Measurements from ENCODE around the gene TCF3. TPM values are rescaled to one million over a fixed set of nuclear protein-coding genes. Genes with fewer than 3 reads are reported as not detected.
A peak's percentile ranks its signal among the peaks of the same experiment; 100 is the strongest.
"Not testable (repeated sequence)": the region's sequence is repeated elsewhere in the genome, so short reads cannot be mapped to it uniquely, and the experiment has no call there.

The TCF3 gene
- polyA plus RNA-seq, 4 donors = 43.2 to 68.9 (median 52.7) TPM

DNA sequence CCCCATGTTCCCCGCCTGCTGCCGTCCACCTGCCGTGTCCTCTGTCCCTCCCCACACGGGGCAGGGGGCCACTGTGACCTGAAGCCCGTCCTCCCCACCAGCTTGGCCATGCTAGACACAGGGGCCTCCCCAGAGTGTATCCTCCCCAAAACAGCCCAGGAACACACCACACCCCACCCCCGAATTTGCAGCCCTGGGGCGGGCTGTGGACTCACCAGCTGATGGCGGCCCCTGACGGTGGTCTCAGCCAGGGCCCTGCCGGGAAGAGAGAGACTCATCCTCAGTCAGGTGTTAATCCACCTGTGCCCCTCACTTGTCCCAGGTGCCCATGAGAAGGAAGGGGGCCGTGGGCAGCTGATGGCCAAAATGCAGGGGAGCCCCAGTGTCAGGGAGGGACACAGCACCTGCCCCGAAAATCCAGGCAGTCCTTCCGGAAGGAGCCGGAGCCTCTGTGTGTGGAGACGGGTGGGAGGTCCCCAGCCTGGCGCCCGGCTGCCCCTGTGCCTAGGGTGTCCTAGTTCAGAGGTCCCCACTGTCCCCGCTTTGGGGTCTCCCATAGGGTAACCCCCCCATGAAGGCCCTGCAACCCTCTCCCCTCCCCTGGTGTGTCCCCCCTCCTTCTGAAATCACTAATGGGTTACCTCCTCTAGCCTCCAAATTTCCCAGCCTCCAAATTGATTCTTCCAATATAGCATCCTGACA lies 39.3 kb upstream of the TCF3 start:
- H3K9me3 ChIP-seq (ENCODE audit: control insufficient read depth in 2 of 2, insufficient read depth in 1 of 2, low read depth in 1 of 2, low read length in 1 of 2) = peaks cover 0 to 13% of the 10 kb centered on the region in 2 donors
- 50 to 53% (median 50%) methylated on average over 15 to 18 of the region's 18 CpGs for WGBS, 3 donors
- H3K27ac ChIP-seq (ENCODE audit: low read depth in 1 of 3, low read length in 2 of 3) = no peak overlapping the region
- H3K36me3 ChIP-seq (ENCODE audit: control insufficient read depth in 3 of 3, insufficient read depth in 2 of 3, low read depth in 1 of 3, low read length in 3 of 3) = no peaks in the 10 kb centered on the region
- no peak for FAIRE-seq
- no peaks in the 10 kb centered on the region for H3K4me1 ChIP-seq (ENCODE audit: control insufficient read depth in 3 of 3, insufficient read depth in 2 of 3, low read depth in 1 of 3, low read length in 2 of 3)
- H3K27me3 ChIP-seq (ENCODE audit: control insufficient read depth in 3 of 3, insufficient read depth in 3 of 3, low read length in 3 of 3) = peaks cover 4 to 46% (median 25%) of the 10 kb centered on the region in 3 donors
- H3K4me3 ChIP-seq (ENCODE audit: low read depth in 1 of 3, low read length in 3 of 3) = no peak overlapping the region
- no peak for DNase-seq

DNA sequence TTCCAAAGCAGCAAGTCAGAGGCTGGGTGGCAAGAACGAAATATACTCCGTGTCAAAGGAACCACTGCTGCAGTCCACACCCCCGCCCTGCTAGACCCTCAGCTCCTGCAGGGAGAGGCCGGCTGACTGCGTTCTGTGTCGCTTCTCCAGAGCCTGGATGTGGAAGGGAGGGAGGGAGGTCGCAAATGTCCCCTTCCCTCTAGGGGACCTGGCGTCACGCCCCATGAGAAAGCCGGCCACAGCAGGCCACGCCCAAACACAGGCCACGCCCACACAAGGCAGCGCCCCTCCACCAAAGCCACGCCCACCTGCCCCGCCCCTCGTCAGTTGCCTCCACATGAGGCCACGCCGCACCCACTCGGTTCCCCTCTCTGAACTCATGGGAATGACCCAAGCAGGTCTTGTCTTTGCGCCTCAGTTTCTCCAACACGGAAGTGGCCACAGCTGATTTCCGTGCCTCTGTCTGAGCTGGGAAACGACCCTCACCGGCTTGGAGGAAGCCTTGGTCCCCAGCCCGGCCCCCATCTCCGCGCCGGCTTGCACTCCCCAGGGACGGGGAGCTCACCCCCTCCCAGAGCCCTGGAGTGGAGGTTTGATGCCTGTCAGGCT lies 38.4 kb upstream of the TCF3 start:
- WGBS, 3 donors = 10 to 19% (median 13%) methylated on average over 25 to 29 of the region's 29 CpGs
- Histone ChIP-seq H3K9me3 (ENCODE audit: control insufficient read depth in 2 of 2, insufficient read depth in 1 of 2, low read depth in 1 of 2, low read length in 1 of 2) (peaks cover 0 to 12% of the 10 kb centered on the region in 2 donors), H3K36me3 (ENCODE audit: control insufficient read depth in 3 of 3, insufficient read depth in 2 of 3, low read depth in 1 of 3, low read length in 3 of 3) (no peaks in the 10 kb centered on the region), H3K4me1 (ENCODE audit: control insufficient read depth in 3 of 3, insufficient read depth in 2 of 3, low read depth in 1 of 3, low read length in 2 of 3) (no peaks in the 10 kb centered on the region), H3K27me3 (ENCODE audit: control insufficient read depth in 3 of 3, insufficient read depth in 3 of 3, low read length in 3 of 3) (peaks cover 4 to 51% (median 26%) of the 10 kb centered on the region in 3 donors), H3K27ac (ENCODE audit: low read depth in 1 of 3, low read length in 2 of 3) (no peak overlapping the region), H3K4me3 (ENCODE audit: low read depth in 1 of 3, low read length in 3 of 3) (no peak overlapping the region)
- DNase-seq = peak; percentile 46 to 59
- no peak for FAIRE-seq

DNA sequence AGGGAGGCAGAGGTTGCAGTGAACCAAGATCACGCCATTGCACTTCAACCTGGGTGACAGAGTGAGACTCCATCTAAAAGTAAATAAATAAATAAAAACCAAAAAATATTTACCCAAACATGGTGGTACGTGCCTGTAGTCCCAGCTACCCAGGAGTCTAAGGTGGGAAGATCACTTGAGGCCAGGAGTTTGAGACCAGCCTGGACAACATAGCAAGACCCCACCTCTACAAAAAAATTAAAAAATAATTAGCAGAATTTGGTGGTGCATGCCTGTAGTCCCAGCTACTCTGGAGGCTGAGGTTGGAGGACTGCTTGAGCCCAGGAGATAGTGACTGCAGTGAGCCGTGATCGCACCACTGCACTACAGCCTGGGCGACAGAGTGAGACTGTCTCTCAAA lies 33.4 kb upstream of the TCF3 start:
- DNase-seq; FAIRE-seq; H3K4me1 ChIP-seq (ENCODE audit: control insufficient read depth in 3 of 3, insufficient read depth in 2 of 3, low read depth in 1 of 3, low read length in 2 of 3); H3K4me3 ChIP-seq (ENCODE audit: low read depth in 1 of 3, low read length in 3 of 3); H3K36me3 ChIP-seq (ENCODE audit: control insufficient read depth in 3 of 3, insufficient read depth in 2 of 3, low read depth in 1 of 3, low read length in 3 of 3); H3K27ac ChIP-seq (ENCODE audit: low read depth in 1 of 3, low read length in 2 of 3); H3K9me3 ChIP-seq (ENCODE audit: control insufficient read depth in 2 of 2, insufficient read depth in 1 of 2, low read depth in 1 of 2, low read length in 1 of 2): not testable (repeated sequence)
- 78 to 89% (median 82%) methylated on average over 5 of the region's 5 CpGs for WGBS, 3 donors
- peaks cover 0 to 49% (median 19%) of the 10 kb centered on the region in 3 donors for H3K27me3 ChIP-seq (ENCODE audit: control insufficient read depth in 3 of 3, insufficient read depth in 3 of 3, low read length in 3 of 3)

DNA sequence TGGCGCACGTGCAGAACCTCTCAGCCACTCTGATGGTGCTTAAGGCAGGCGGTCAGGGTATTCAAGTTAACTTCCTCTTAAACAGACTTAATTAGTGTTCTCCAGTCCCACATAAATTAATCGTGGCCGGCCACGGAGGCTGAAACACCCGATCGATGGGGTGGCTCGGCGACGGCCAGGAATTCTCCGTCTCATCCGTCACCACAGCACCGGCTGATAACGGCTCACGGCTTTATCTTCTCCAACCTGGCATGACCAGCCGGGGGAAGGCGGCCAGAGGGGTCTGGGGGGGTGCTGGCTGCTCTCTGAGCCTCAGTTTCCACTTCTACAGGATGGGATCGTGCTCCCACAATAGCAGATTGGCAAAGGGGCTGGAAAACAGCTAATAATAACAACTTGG lies 32.6 kb upstream of the TCF3 start:
- no peak for FAIRE-seq
- DNase-seq = no peak
- H3K9me3 ChIP-seq (ENCODE audit: control insufficient read depth in 2 of 2, insufficient read depth in 1 of 2, low read depth in 1 of 2, low read length in 1 of 2) = no peaks in the 10 kb centered on the region
- peaks cover 0 to 48% (median 13%) of the 10 kb centered on the region in 3 donors for H3K27me3 ChIP-seq (ENCODE audit: control insufficient read depth in 3 of 3, insufficient read depth in 3 of 3, low read length in 3 of 3)
- no peak overlapping the region for H3K4me3 ChIP-seq (ENCODE audit: low read depth in 1 of 3, low read length in 3 of 3)
- no peaks in the 10 kb centered on the region for H3K4me1 ChIP-seq (ENCODE audit: control insufficient read depth in 3 of 3, insufficient read depth in 2 of 3, low read depth in 1 of 3, low read length in 2 of 3)
- WGBS, 3 donors = 46 to 58% (median 46%) methylated on average over 19 of the region's 19 CpGs
- H3K27ac ChIP-seq (ENCODE audit: low read depth in 1 of 3, low read length in 2 of 3) = no peak overlapping the region
- H3K36me3 ChIP-seq (ENCODE audit: control insufficient read depth in 3 of 3, insufficient read depth in 2 of 3, low read depth in 1 of 3, low read length in 3 of 3) = no peaks in the 10 kb centered on the region

DNA sequence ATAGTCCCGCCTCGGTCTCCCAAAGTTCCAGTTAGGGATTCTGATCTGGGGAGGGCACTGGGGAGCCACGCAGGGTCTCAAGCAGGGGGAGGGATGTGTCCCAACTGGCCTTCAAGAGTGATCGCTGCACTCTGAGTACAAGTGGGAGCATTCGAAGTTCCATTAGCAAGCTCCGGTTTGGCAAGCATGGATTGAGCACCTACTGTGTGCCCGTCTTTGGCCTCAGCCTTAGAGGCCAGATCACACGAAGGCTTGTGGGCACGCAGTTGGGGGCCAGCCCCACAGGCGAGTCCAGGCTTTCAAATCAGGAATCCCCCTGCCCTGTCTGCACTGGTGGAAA lies 32.1 kb upstream of the TCF3 start:
- no peaks in the 10 kb centered on the region for H3K4me1 ChIP-seq (ENCODE audit: control insufficient read depth in 3 of 3, insufficient read depth in 2 of 3, low read depth in 1 of 3, low read length in 2 of 3)
- peaks cover 0 to 49% (median 13%) of the 10 kb centered on the region in 3 donors for H3K27me3 ChIP-seq (ENCODE audit: control insufficient read depth in 3 of 3, insufficient read depth in 3 of 3, low read length in 3 of 3)
- FAIRE-seq (no peak), DNase-seq (no peak)
- H3K9me3 ChIP-seq (ENCODE audit: control insufficient read depth in 2 of 2, insufficient read depth in 1 of 2, low read depth in 1 of 2, low read length in 1 of 2) = no peaks in the 10 kb centered on the region
- 81 to 89% (median 83%) methylated on average over 10 of the region's 10 CpGs for WGBS, 3 donors
- H3K36me3 ChIP-seq (ENCODE audit: control insufficient read depth in 3 of 3, insufficient read depth in 2 of 3, low read depth in 1 of 3, low read length in 3 of 3) = no peaks in the 10 kb centered on the region
- H3K27ac ChIP-seq (ENCODE audit: low read depth in 1 of 3, low read length in 2 of 3) = no peak overlapping the region
- H3K4me3 ChIP-seq (ENCODE audit: low read depth in 1 of 3, low read length in 3 of 3) = no peak overlapping the region

DNA sequence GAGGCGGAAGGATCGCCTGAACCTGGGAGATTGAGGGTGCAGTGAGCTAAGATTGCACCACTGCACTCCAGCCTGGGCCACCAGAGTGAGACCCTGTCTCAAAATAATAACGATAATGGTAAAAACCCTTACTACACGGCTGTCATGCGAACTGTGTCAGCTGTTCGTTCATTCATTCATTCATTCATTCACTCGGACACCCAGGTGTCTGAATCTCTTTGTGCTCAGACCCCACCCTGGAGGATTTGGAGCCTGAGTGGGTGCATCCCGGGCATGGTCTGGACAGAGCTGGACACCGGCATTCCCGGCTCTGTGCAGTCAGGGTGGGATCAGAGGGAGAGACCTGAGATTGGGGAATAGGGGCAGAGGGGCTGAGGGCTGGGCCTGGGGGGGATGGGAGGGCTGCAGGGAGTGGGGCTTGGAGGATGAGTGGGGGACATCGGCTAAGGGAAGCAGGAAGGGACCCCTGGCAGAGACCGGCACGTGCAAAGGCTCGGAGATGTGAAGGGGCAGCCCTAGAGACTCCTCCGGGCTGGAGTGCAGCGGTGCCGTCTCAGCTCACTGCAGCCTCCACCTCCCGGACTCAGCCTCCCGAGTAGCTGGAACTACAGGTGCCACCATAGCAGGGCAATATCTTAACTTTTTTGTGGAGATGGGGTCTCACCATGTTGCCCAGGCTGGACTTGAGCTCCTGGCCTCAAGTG lies 31.6 kb upstream of the TCF3 start:
- DNase-seq (no peak), FAIRE-seq (no peak)
- WGBS, 3 donors = 67 to 76% (median 69%) methylated on average over 19 of the region's 19 CpGs
- no peaks in the 10 kb centered on the region for H3K9me3 ChIP-seq (ENCODE audit: control insufficient read depth in 2 of 2, insufficient read depth in 1 of 2, low read depth in 1 of 2, low read length in 1 of 2)
- H3K36me3 ChIP-seq (ENCODE audit: control insufficient read depth in 3 of 3, insufficient read depth in 2 of 3, low read depth in 1 of 3, low read length in 3 of 3) = no peaks in the 10 kb centered on the region
- no peak overlapping the region for H3K4me3 ChIP-seq (ENCODE audit: low read depth in 1 of 3, low read length in 3 of 3)
- no peaks in the 10 kb centered on the region for H3K4me1 ChIP-seq (ENCODE audit: control insufficient read depth in 3 of 3, insufficient read depth in 2 of 3, low read depth in 1 of 3, low read length in 2 of 3)
- H3K27me3 ChIP-seq (ENCODE audit: control insufficient read depth in 3 of 3, insufficient read depth in 3 of 3, low read length in 3 of 3) = peaks cover 0 to 54% (median 13%) of the 10 kb centered on the region in 3 donors
- no peak overlapping the region for H3K27ac ChIP-seq (ENCODE audit: low read depth in 1 of 3, low read length in 2 of 3)

DNA sequence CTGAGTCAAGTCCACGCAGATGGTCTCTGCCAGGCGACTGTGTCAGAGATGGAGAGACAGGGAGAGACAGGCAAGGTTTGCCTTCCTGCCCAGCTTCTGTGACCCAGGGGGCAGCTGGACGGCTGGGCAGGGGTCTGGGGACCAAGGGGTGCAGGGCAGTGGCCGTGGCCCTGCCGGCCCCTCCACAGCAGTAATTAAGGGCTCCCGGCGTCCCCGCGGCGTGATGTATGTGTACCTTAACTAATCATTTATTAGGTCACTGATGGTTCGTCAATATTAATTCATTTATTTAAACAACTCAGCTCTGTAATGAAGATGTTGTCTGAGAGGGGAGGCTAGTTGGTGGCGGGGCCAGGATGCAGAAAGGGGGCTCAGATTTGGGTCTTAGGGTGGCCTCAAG lies 28.6 kb upstream of the TCF3 start:
- no peak overlapping the region for H3K27ac ChIP-seq (ENCODE audit: low read depth in 1 of 3, low read length in 2 of 3)
- WGBS, 3 donors = 36 to 71% (median 50%) methylated on average over 12 of the region's 12 CpGs
- H3K36me3 ChIP-seq (ENCODE audit: control insufficient read depth in 3 of 3, insufficient read depth in 2 of 3, low read depth in 1 of 3, low read length in 3 of 3) = no peaks in the 10 kb centered on the region
- DNase-seq (no peak), FAIRE-seq (no peak)
- peaks cover 0 to 68% (median 21%) of the 10 kb centered on the region in 3 donors for H3K27me3 ChIP-seq (ENCODE audit: control insufficient read depth in 3 of 3, insufficient read depth in 3 of 3, low read length in 3 of 3)
- H3K4me1 ChIP-seq (ENCODE audit: control insufficient read depth in 3 of 3, insufficient read depth in 2 of 3, low read depth in 1 of 3, low read length in 2 of 3) = no peaks in the 10 kb centered on the region
- H3K4me3 ChIP-seq (ENCODE audit: low read depth in 1 of 3, low read length in 3 of 3) = no peak overlapping the region
- H3K9me3 ChIP-seq (ENCODE audit: control insufficient read depth in 2 of 2, insufficient read depth in 1 of 2, low read depth in 1 of 2, low read length in 1 of 2) = no peaks in the 10 kb centered on the region

DNA sequence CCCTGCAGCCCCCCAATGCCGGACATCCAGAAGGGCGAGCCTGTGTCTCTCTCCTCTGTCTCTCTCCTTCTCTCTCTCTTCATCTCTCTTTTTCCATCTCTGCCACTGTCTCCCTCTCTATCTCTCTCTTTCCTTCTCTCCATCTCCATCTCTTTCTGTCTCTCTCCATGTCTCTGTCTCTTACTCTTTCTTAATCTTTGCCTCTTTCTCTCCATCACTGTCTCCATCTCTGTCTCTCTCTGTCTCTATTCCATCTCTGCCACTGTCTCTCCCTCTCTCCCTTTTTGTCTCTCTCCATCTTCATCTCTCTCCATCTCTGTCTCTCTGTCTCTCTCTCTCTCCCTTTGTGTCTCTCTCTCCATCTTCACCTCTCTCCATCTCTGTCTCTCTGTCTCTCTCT lies 25.7 kb upstream of the TCF3 start:
- DNase-seq = no peak
- 60 to 94% (median 69%) methylated on average over 1 to 2 of the region's 2 CpGs for WGBS, 3 donors
- FAIRE-seq = no peak
- Histone ChIP-seq H3K4me1 (ENCODE audit: control insufficient read depth in 3 of 3, insufficient read depth in 2 of 3, low read depth in 1 of 3, low read length in 2 of 3) (peaks cover 0 to 2% (median 0%) of the 10 kb centered on the region in 3 donors), H3K36me3 (ENCODE audit: control insufficient read depth in 3 of 3, insufficient read depth in 2 of 3, low read depth in 1 of 3, low read length in 3 of 3) (no peaks in the 10 kb centered on the region), H3K9me3 (ENCODE audit: control insufficient read depth in 2 of 2, insufficient read depth in 1 of 2, low read depth in 1 of 2, low read length in 1 of 2) (no peaks in the 10 kb centered on the region), H3K27ac (ENCODE audit: low read depth in 1 of 3, low read length in 2 of 3) (no peak overlapping the region), H3K4me3 (ENCODE audit: low read depth in 1 of 3, low read length in 3 of 3) (no peak overlapping the region), H3K27me3 (ENCODE audit: control insufficient read depth in 3 of 3, insufficient read depth in 3 of 3, low read length in 3 of 3) (peaks cover 0 to 67% (median 28%) of the 10 kb centered on the region in 3 donors)

Data from small intestine (tissue), 7 donors.